Panc1 (cell line): ENCODE results near the gene HNF4A. TPM values are rescaled to one million over a fixed set of nuclear protein-coding genes. Genes with fewer than 3 reads are reported as not detected.

Source experiments
- ATAC-seq: fragments of 200-7000 bp; cut with Tn5 transposase; 2 replicates; pipeline ENCODE4 v1.9.1; 2020; ENCODE audit warnings: mild to moderate bottlenecking, moderate library complexity
- BruUV-seq: library from RNA; stranded (reverse); fragments of 400-500 nt; replicated peaks from 2 replicates; lab custom pipeline; 2021; lab: Mats Ljungman, UMichigan
- CTCF ChIA-PET: fragments of 300-600 bp; sonication (Branson Sonifier 250); formaldehyde crosslinking; loops from one replicate; lab custom pipeline; 2022; ENCODE audit warnings: antibody characterized with exemption; lab: Charles Lee
- POLR2A ChIA-PET: fragments of 300-600 bp; sonication (Branson Sonifier 250); formaldehyde crosslinking; loops from one replicate; lab custom pipeline; 2022; ENCODE audit warnings: antibody characterized with exemption; lab: Charles Lee
- DNase-seq: peaks from one replicate; pipeline ENCODE4 v3.0.0-alpha.2; 2010; ENCODE audit warnings: low read depth, low spot score
- H3K27ac ChIP-seq: 2 replicates; pipeline ENCODE4 v1.5.1; 2011; ENCODE audit warnings: mild to moderate bottlenecking, low read length, inconsistent platforms
- H3K27me3 ChIP-seq: fragments of 200-500 bp; sonication (Bioruptor generic); 2 replicates; pipeline ENCODE4 v1.6.0; 2014; ENCODE audit warnings: low read length, inconsistent platforms; ENCODE audit not compliant: control insufficient read depth, insufficient read depth
- H3K36me3 ChIP-seq: fragments of 200-500 bp; sonication (Bioruptor generic); 2 replicates; pipeline ENCODE4 v1.5.1; 2014; ENCODE audit warnings: inconsistent platforms, mild to moderate bottlenecking, low read length, moderate library complexity; ENCODE audit not compliant: control insufficient read depth, insufficient read depth
- H3K4me1 ChIP-seq: 2 replicates; pipeline ENCODE4 v1.5.1; 2011; ENCODE audit warnings: inconsistent platforms, mild to moderate bottlenecking, low read length, moderate library complexity; ENCODE audit not compliant: control insufficient read depth, insufficient read depth
- H3K4me3 ChIP-seq, 2 experiments: 2 replicates each; pipeline ENCODE4 v1.5.1; 2011 to 2012; ENCODE audit warnings: low read depth in 2 of 2, low read length in 2 of 2, mild to moderate bottlenecking in 2 of 2, inconsistent platforms in 1 of 2, moderate library complexity in 1 of 2
- H3K9me3 ChIP-seq: fragments of 200-500 bp; sonication (Bioruptor generic); 2 replicates; pipeline ENCODE4 v1.5.1; 2014; ENCODE audit warnings: low read depth, mild to moderate bottlenecking, inconsistent platforms, low read length, moderate library complexity; ENCODE audit not compliant: control insufficient read depth, insufficient read depth
- POLR2AphosphoS5 ChIP-seq: IDR thresholded peaks from 2 replicates; pipeline ENCODE4 v1.6.1; 2012; ENCODE audit warnings: mild to moderate bottlenecking, low read depth, low read length, moderate library complexity
- SIN3A ChIP-seq: IDR thresholded peaks from 2 replicates; pipeline ENCODE4 v1.6.1; 2012; ENCODE audit warnings: low read depth, mild to moderate bottlenecking, low read length, moderate library complexity, borderline replicate concordance; ENCODE audit not compliant: insufficient read depth
- TCF7L2 ChIP-seq: IDR thresholded peaks from 2 replicates; pipeline ENCODE4 v1.6.1; 2011; ENCODE audit warnings: mild to moderate bottlenecking, low read depth, low read length, inconsistent platforms
- in situ Hi-C: cut with HindIII; loops from 2 replicates; pipeline ENCODE4 v1.10.0; 2016; ENCODE audit warnings: low sequenced_read_pairs, low pct_unique_long_range_greater_than_20kb
- intact Hi-C: fragments of 100-400 bp; cut with micrococcal nuclease; formaldehyde crosslinking; loops from one replicate; pipeline ENCODE4 v1.10.0; 2022; ENCODE audit not compliant: unreplicated experiment
- total RNA-seq: library from RNA; stranded (reverse); gene quantifications from one replicate; pipeline ENCODE4 v1.2.1, GENCODE V29; 2021; ENCODE audit not compliant: unreplicated experiment
- TF ChIP-seq, protein P1 (sequence below): fragments of 450-650 bp; IDR thresholded peaks from 2 replicates; pipeline ENCODE4 v1.5.1; 2017; ENCODE audit warnings: mild to moderate bottlenecking
- TF ChIP-seq, protein P2 (sequence below), 2 experiments: IDR thresholded peaks; 2 replicates each; pipeline ENCODE4 v1.6.1; 2011 to 2012; ENCODE audit warnings: low read depth in 2 of 2, control low read depth in 1 of 2, low read length in 1 of 2, mild to moderate bottlenecking in 1 of 2, moderate library complexity in 1 of 2; ENCODE audit not compliant: insufficient read depth in 1 of 2

HNF4A gene
- total RNA-seq, 1 experiment from 2014 or later = 0.28 TPM

DNA sequence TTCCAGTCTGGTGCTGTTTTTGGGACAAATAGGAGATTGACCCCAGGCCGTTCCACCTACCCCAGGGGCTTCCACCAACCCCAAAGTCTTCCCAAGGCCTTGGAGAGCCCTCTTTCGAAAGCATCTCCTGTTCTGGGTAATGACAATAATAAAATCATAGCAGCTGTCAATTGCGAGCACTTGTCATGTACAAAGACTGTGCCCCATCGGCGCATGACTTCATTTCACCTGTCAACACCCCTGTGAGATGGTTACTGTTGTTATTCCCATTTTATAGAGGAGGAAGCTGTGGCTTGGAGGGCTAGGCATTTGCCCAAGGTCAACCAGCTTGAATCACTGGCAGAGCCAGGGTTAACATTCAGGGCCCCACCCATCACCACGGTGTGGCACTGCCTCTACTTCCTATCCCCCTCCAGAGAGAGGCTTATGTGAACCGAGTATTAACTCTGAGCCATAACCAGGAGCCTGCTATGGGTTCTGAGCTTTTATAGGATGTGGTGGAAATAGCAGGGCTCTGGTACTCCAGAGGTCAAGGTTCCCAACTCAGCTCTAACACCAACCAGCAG is 51.2 kb downstream of the HNF4A start:
- H3K36me3 ChIP-seq = no peaks in the 10 kb centered on the region
- H3K27me3 ChIP-seq = no peaks in the 10 kb centered on the region
- in situ Hi-C loops = no loop called here
- H3K27ac ChIP-seq = no peak overlapping the region
- no TSS peak for BruUV-seq
- H3K9me3 ChIP-seq = no peaks in the 10 kb centered on the region
- H3K4me3 ChIP-seq = no peak overlapping the region
- ATAC-seq (no peak), DNase-seq (no peak)
- H3K4me1 ChIP-seq = no peaks in the 10 kb centered on the region
- intact Hi-C loops = no loop called here
- CTCF ChIA-PET = no interaction called here
- POLR2A ChIA-PET = no interaction called here
- TF ChIP-seq, protein P1, sequence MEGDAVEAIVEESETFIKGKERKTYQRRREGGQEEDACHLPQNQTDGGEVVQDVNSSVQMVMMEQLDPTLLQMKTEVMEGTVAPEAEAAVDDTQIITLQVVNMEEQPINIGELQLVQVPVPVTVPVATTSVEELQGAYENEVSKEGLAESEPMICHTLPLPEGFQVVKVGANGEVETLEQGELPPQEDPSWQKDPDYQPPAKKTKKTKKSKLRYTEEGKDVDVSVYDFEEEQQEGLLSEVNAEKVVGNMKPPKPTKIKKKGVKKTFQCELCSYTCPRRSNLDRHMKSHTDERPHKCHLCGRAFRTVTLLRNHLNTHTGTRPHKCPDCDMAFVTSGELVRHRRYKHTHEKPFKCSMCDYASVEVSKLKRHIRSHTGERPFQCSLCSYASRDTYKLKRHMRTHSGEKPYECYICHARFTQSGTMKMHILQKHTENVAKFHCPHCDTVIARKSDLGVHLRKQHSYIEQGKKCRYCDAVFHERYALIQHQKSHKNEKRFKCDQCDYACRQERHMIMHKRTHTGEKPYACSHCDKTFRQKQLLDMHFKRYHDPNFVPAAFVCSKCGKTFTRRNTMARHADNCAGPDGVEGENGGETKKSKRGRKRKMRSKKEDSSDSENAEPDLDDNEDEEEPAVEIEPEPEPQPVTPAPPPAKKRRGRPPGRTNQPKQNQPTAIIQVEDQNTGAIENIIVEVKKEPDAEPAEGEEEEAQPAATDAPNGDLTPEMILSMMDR = no peak
- no peak for TF ChIP-seq POLR2AphosphoS5
- TF ChIP-seq, protein P2, sequence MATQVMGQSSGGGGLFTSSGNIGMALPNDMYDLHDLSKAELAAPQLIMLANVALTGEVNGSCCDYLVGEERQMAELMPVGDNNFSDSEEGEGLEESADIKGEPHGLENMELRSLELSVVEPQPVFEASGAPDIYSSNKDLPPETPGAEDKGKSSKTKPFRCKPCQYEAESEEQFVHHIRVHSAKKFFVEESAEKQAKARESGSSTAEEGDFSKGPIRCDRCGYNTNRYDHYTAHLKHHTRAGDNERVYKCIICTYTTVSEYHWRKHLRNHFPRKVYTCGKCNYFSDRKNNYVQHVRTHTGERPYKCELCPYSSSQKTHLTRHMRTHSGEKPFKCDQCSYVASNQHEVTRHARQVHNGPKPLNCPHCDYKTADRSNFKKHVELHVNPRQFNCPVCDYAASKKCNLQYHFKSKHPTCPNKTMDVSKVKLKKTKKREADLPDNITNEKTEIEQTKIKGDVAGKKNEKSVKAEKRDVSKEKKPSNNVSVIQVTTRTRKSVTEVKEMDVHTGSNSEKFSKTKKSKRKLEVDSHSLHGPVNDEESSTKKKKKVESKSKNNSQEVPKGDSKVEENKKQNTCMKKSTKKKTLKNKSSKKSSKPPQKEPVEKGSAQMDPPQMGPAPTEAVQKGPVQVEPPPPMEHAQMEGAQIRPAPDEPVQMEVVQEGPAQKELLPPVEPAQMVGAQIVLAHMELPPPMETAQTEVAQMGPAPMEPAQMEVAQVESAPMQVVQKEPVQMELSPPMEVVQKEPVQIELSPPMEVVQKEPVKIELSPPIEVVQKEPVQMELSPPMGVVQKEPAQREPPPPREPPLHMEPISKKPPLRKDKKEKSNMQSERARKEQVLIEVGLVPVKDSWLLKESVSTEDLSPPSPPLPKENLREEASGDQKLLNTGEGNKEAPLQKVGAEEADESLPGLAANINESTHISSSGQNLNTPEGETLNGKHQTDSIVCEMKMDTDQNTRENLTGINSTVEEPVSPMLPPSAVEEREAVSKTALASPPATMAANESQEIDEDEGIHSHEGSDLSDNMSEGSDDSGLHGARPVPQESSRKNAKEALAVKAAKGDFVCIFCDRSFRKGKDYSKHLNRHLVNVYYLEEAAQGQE (IDR thresholded peaks at IDR 0.05; ENCODE audit: insufficient read depth in 1 of 2, low read depth in 2 of 2, low read length in 1 of 2) = no peak
- TF ChIP-seq TCF7L2 = no peak
- no peak for TF ChIP-seq SIN3A

DNA sequence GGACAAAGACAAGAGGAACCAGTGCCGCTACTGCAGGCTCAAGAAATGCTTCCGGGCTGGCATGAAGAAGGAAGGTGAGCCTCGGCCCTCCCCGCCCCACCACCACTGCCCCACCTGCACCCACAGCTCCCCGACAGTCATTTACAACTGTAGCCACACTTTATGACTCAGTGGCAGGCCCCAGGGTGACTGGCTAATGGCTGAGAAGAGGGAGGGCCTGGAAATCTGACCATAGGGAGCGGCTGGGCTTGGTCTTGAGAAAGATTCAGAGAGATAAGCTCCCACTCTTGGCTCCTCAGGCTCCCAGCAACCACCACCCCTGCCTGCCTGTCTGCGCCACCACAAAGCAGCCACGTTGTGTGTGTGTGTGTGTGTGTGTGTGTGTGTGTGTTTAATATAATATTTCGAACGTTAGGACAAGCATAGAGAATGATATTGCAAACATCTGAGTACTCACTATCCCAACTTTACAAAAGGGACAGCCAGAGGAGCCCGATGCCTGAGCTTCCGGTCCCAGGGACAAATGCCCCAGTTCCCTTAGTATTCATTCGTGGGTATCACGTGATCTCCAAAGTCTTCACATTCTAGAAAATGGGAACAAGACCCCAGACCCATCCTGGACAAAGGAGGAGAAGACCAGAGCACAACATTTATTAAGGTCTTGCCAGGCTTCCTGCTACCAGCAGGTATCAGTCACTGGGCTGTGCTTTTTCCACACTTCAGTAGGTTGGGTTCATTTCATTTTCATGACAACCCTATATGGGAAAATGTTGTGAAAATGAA is 52.1 kb downstream of the HNF4A start:
- TF ChIP-seq SIN3A (no peak), POLR2AphosphoS5 (no peak), TCF7L2 (no peak)
- TF ChIP-seq, protein P2 (IDR thresholded peaks at IDR 0.05; ENCODE audit: insufficient read depth in 1 of 2, low read depth in 2 of 2, low read length in 1 of 2) = no peak
- TF ChIP-seq, protein P1 = no peak
- in situ Hi-C loops (no loop called here), intact Hi-C loops (no loop called here)
- Histone ChIP-seq H3K36me3 (no peaks in the 10 kb centered on the region), H3K27me3 (no peaks in the 10 kb centered on the region), H3K9me3 (no peaks in the 10 kb centered on the region), H3K4me3 (no peak overlapping the region), H3K4me1 (no peaks in the 10 kb centered on the region), H3K27ac (no peak overlapping the region)
- CTCF ChIA-PET = no interaction called here
- DNase-seq = no peak
- ATAC-seq = no peak
- POLR2A ChIA-PET = no interaction called here
- no TSS peak for BruUV-seq
